ENCODE data around the gene SYT15.

The SYT15 gene

DNA sequence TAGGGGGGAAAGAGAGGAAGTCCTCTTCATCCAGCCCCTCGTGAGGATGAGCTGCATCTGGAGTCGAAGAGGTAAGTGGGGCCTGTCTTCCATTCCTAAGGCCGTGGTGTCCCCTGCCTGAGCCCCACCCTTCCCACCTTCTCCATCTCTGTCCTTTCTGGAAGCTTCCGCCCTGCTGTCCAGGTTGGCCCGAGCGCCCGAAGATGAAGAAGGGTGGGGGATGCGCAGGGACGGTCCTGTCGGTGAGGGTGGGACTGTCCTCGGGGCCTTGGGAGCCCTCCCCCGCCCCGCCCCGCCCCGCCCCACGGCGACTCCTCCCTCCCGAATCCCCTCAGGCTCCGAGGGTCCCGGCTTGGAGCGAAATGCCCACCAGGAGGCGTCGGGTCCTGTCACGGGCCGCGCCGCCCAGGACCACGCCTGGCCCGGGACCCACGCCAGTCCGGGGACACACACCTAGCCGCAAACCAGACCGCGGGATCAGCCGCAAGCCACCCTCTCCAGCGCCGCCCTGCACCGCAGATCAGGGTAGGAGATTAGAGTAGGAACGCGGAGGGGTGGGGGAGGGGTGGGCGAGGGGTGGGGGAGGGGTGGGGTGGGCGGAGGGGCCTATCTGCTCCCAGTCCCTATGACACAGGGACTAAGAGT lies 37.8 kb upstream of the SYT15 start:
- Mint-ChIP-seq H3K36me3 (ENCODE audit: low read depth) (no peaks in the 10 kb centered on the region), H3K4me3 (peak overlapping the region; percentile 79 to 84 (median 83)), H3K9me3 (no peaks in the 10 kb centered on the region), H3K27me3 (ENCODE audit: low read depth) (peaks cover 42% of the 10 kb centered on the region), H3K4me1 (peaks cover 9% of the 10 kb centered on the region), H3K27ac (no peak overlapping the region)
- TF ChIP-seq, protein P1, sequence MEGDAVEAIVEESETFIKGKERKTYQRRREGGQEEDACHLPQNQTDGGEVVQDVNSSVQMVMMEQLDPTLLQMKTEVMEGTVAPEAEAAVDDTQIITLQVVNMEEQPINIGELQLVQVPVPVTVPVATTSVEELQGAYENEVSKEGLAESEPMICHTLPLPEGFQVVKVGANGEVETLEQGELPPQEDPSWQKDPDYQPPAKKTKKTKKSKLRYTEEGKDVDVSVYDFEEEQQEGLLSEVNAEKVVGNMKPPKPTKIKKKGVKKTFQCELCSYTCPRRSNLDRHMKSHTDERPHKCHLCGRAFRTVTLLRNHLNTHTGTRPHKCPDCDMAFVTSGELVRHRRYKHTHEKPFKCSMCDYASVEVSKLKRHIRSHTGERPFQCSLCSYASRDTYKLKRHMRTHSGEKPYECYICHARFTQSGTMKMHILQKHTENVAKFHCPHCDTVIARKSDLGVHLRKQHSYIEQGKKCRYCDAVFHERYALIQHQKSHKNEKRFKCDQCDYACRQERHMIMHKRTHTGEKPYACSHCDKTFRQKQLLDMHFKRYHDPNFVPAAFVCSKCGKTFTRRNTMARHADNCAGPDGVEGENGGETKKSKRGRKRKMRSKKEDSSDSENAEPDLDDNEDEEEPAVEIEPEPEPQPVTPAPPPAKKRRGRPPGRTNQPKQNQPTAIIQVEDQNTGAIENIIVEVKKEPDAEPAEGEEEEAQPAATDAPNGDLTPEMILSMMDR (IDR thresholded peaks at IDR 0.05; ENCODE audit: unreplicated experiment in 3 of 3), result peak; percentile 60 to 72 (median 64)

DNA sequence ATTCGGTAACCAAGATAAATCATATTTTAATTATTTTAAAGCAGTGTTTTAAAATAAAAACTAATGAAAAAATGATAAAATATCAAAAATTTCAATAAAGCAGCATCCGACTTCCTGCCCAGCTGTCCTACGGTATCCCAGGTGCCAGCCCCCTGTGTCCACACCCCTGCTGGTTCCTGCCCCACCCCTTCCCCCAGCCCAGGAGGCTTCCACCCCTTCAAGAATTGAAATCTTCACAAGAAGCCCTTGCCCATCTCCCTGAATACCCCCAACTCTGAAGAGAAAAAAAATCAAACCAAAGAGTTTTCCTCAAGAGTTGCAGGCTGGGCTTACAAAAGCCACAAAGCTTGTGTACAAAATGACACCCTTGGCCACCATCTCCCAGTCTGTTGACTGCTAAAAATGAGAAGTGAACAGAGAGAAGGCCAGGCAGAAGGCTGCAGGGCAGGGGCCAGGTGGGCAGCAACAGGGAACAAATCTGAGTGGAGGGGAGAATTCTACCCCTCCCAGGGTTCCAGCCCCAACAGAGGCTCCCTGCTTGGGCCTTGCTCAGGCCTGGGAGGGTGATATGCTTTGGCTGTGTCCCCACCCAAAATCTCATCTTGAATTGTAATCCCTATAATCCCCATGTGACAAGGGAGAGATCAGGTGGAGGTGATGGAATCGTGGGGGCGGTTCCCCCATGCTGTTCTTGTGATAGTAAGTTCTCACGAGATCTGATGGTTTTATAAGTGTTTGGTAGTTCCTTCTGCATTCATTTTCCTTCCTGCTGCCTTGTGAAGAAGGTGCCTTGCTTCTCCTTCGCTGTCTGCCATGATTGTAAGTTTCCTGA lies 37.0 kb upstream of the SYT15 start:
- Mint-ChIP-seq H3K36me3 (ENCODE audit: low read depth) (no peaks in the 10 kb centered on the region), H3K4me3 (peak overlapping the region; percentile 58 to 76 (median 72)), H3K9me3 (no peaks in the 10 kb centered on the region), H3K27me3 (ENCODE audit: low read depth) (peaks cover 34% of the 10 kb centered on the region), H3K27ac (peak overlapping the region in 2 of 3 experiments; percentile 38 to 42), H3K4me1 (peaks cover 9% of the 10 kb centered on the region)
- TF ChIP-seq, protein P1 (IDR thresholded peaks at IDR 0.05; ENCODE audit: unreplicated experiment in 3 of 3), result no peak

DNA sequence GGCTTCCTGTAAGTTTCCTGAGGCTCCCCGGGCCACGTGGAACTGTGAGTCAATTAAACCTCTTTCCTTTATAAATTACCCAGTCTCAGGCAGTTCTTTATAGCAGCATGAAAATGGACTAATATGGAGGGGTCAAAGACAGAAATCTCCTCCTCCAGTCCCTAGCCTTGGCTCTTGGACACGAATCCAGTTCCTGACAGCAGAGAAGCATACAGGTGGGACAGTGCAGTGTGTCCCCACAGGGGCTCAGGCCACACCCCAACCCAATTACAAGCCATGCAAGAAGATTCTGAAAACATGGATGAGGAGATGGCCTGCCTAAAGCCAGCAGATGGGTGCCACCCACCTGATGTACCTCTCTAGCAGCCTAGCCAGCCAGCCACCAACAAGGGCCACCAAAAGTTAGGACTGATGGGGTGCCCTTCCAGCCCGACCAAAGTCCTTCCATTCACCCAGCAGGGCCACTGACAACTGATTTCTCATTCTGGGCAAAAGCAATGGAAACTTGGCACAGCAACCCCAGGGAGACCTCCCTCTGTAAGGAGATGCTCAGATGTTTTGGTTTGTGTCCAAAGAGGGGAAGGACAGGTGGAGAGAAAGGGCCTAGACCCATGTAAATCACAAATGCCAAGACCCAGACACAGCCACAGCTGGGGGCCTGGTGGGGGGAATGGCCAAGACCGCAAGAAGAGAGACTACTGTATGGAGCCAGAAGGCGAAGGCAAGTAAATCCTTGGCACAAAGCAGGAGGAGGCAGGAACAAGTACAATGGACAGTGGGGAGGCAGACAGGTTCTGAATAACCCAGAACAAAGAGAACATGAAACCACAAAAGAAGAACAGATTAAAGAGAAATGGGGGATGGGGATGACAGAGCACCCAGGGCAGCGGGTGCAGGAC lies 36.1 kb upstream of the SYT15 start:
- peak overlapping the region; percentile 58 to 76 (median 69) for H3K4me3 Mint-ChIP-seq
- H3K9me3 Mint-ChIP-seq, result no peaks in the 10 kb centered on the region
- peak overlapping the region in 2 of 3 experiments; percentile 38 to 42 for H3K27ac Mint-ChIP-seq
- no peaks in the 10 kb centered on the region for H3K36me3 Mint-ChIP-seq (ENCODE audit: low read depth)
- peaks cover 9% of the 10 kb centered on the region for H3K4me1 Mint-ChIP-seq
- H3K27me3 Mint-ChIP-seq (ENCODE audit: low read depth), result peaks cover 25% of the 10 kb centered on the region
- TF ChIP-seq, protein P1 (IDR thresholded peaks at IDR 0.05; ENCODE audit: unreplicated experiment in 3 of 3), result no peak

DNA sequence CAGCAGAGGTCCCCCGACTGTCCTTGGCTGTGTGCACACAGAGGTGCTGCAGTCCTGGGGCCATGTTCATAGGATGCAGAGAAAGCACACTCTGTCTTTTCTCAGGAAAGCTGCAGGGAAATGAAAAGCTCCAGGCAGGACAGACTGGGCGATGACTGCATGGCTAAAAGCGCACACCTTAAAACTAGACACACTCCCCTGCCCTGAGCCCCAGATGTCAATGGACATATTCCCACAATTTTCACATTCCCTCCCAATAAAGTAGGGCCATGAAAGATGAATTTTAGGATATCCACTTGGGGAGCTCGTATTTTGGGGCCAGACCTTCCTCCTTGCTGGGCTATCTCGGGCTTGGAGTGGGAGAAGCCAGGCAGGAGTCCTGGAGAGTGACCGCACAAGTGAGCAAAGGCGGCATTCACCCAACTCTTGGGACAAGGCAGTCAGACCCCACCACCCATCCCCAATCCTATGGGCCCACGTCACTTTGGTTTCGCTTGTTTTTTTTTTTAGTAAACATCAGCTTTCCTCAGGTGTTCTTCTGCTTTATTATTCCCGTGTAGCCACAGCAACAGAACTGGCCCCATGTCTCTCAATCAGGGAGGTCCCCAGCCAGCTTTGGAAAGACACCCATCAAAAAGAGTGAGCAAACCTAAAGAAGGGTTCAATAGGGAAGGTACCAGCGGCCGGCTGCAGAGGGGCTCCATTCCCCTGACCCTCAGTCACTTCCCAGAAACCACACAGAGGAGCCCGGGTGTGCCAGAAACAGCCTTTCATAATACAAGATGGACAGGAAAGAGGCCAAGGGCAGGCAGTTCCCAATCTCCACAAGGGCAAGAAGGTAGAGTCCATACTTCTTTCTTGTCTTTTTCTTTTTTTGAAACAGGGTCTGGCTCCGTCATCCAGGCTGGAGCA lies 35.2 kb upstream of the SYT15 start:
- Mint-ChIP-seq H3K4me1 (peaks cover 9% of the 10 kb centered on the region), H3K4me3 (peak overlapping the region in 1 of 3 experiments; percentile 13), H3K9me3 (no peaks in the 10 kb centered on the region), H3K36me3 (ENCODE audit: low read depth) (no peaks in the 10 kb centered on the region), H3K27me3 (ENCODE audit: low read depth) (peaks cover 20% of the 10 kb centered on the region), H3K27ac (no peak overlapping the region)
- TF ChIP-seq, protein P1 (IDR thresholded peaks at IDR 0.05; ENCODE audit: unreplicated experiment in 3 of 3), result no peak
